HEK293T (cell line): ENCODE measurements around the gene WNT9A.

Experiments
- BHLHE40 ChIP-seq: fragments of 450-650 bp; IDR thresholded peaks from 2 replicates; pipeline ENCODE4 v1.6.1; 2016; ENCODE audit warnings: mild to moderate bottlenecking, moderate library complexity, borderline replicate concordance
- ELF4 ChIP-seq: fragments of 450-650 bp; IDR thresholded peaks from 2 replicates; pipeline ENCODE4 v1.6.1; 2017; ENCODE audit warnings: antibody characterized with exemption
- FOXA1 ChIP-seq: fragments of 450-650 bp; IDR thresholded peaks from 2 replicates; pipeline ENCODE4 v1.6.1; 2016; ENCODE audit warnings: mild to moderate bottlenecking
- FOXM1 ChIP-seq: fragments of 450-650 bp; IDR thresholded peaks from 2 replicates; pipeline ENCODE4 v1.6.1; 2017; ENCODE audit warnings: mild to moderate bottlenecking, borderline replicate concordance
- HDGF ChIP-seq: fragments of 450-650 bp; IDR thresholded peaks from 2 replicates; pipeline ENCODE4 v1.6.1; 2017; ENCODE audit warnings: antibody characterized with exemption, borderline replicate concordance
- L3MBTL2 ChIP-seq: fragments of 450-650 bp; conservative IDR thresholded peaks from 2 replicates; pipeline ENCODE4 v1.6.1; 2016; ENCODE audit warnings: mild to moderate bottlenecking
- PKNOX1 ChIP-seq: fragments of 450-650 bp; IDR thresholded peaks from 2 replicates; pipeline ENCODE4 v1.6.1; 2016
- SP1 ChIP-seq: fragments of 450-650 bp; IDR thresholded peaks from 2 replicates; pipeline ENCODE4 v1.6.1; 2017
- SUZ12 ChIP-seq: fragments of 450-650 bp; IDR thresholded peaks from 2 replicates; pipeline ENCODE4 v1.6.1; 2016; ENCODE audit warnings: mild to moderate bottlenecking
- TARDBP ChIP-seq: fragments of 450-650 bp; IDR thresholded peaks from 2 replicates; pipeline ENCODE4 v1.6.1; 2016

- no peak for TF ChIP-seq SUZ12
- TF ChIP-seq FOXM1: no peak
- TF ChIP-seq BHLHE40: no peak
- no peak for TF ChIP-seq TARDBP
- no peak for TF ChIP-seq HDGF
- TF ChIP-seq SP1: no peak
- TF ChIP-seq FOXA1: no peak
- no peak for TF ChIP-seq ELF4
- TF ChIP-seq L3MBTL2: no peak
- TF ChIP-seq PKNOX1: no peak
These were observed 34.9 kb downstream of the WNT9A start for GRCh38 chr1:227912866-227913265.
